ENCODE results near the gene TRAPPC5. TPM values are rescaled to one million over a fixed set of nuclear protein-coding genes. Genes with fewer than 3 reads are reported as not detected.
A peak's percentile ranks its signal among the peaks of the same experiment; 100 is the strongest.

The TRAPPC5 gene
- polyA plus RNA-seq (2012; rRNA removed) = 44.1 and 49.4 TPM in 2 replicates
- polyA plus RNA-seq (2012; cell fraction: cytosol; rRNA removed) = 21.7 and 37.7 TPM in 2 replicates
- 18.7 and 27.8 TPM in 2 replicates for polyA plus RNA-seq (2012; cell fraction: nucleus; rRNA removed)

GRCh38 chr19:7680606-7681339 is at the start of gene TRAPPC5:
Gene TRAPPC5 (plus strand): TSS chr19:7680833. CDS start chr19:7682254, 1,421 bp downstream.
- peak; percentile 98 for DNase-seq
- POLR2A ChIA-PET = interaction anchor here (0.6 to 1.2 kb wide), 4 partner anchors 45 to 155 kb away, joined by 3 to 8 read pairs (median 3); partner anchors contain the start of genes PET100 and XAB2

More at GRCh38 chr19:7680606-7681339, at the start of gene TRAPPC5:
- peaks cover 0 to 13% of the 10 kb centered on the region in 2 experiments; a peak in 1 of 4 replicates for H3K4me1 ChIP-seq (ENCODE audit: control insufficient read depth in 1 of 2, insufficient read depth in 2 of 2, low read depth in 1 of 2, low read length in 1 of 2)
- peak within 1 kb of the TSS in 1 of 2 experiments; percentile 72; a peak in 1 of 4 replicates for H3K27ac ChIP-seq (ENCODE audit: low read depth in 2 of 2, low read length in 1 of 2)
- 4% methylated on average over 12 of the region's 79 CpGs for WGBS (ENCODE audit: low lambda C conversion rate)
- H3K36me3 ChIP-seq (replicated peaks in 1 of 2; ENCODE audit: control insufficient read depth in 1 of 2, insufficient read depth in 2 of 2, low read length in 1 of 2) = peaks cover 5 to 6% of the 10 kb centered on the region in 2 experiments
- TF ChIP-seq TAF1 (IDR thresholded peaks at IDR 0.05; ENCODE audit: borderline replicate concordance, low read depth, low read length) = peak; percentile 10; the same call in 1 of the 2 replicates
- TF ChIP-seq NRF1 (IDR thresholded peaks at IDR 0.05; ENCODE audit: low read depth, low read length) = peak; percentile 93
- no peak for TF ChIP-seq ELF1 (IDR thresholded peaks at IDR 0.05)
- TF ChIP-seq MEF2A (IDR thresholded peaks at IDR 0.05; ENCODE audit: borderline replicate concordance, low read depth) = no peak
- no peak for TF ChIP-seq IRF3 (IDR thresholded peaks at IDR 0.05; ENCODE audit: low read depth, low read length)
- TF ChIP-seq RXRA (IDR thresholded peaks at IDR 0.05; ENCODE audit: borderline replicate concordance, low read depth) = no peak
- TF ChIP-seq RFX5 (IDR thresholded peaks at IDR 0.05; ENCODE audit: low read length) = no peak
- peak; percentile 87 for TF ChIP-seq CTCF (IDR thresholded peaks at IDR 0.05)
- TF ChIP-seq MAX (IDR thresholded peaks at IDR 0.05; ENCODE audit: low read depth) = no peak
- TF ChIP-seq CHD2 (IDR thresholded peaks at IDR 0.05; ENCODE audit: low read length, partially characterized antibody) = peak; percentile 17
- TF ChIP-seq TCF12 (IDR thresholded peaks at IDR 0.05) = no peak
- TF ChIP-seq RAD21 (IDR thresholded peaks at IDR 0.05; ENCODE audit: low read length) = peak; percentile 82
- TF ChIP-seq FOSL2 (IDR thresholded peaks at IDR 0.05; ENCODE audit: borderline replicate concordance, low read depth) = no peak
- TF ChIP-seq SMC3 (IDR thresholded peaks at IDR 0.05; ENCODE audit: low read depth, low read length) = peak; percentile 79
- TF ChIP-seq RCOR1 (IDR thresholded peaks at IDR 0.05; ENCODE audit: low read length) = peak; percentile 64; the same call in 1 of the 2 replicates
- TF ChIP-seq GATA2 (CRISPR knock-in tag; IDR thresholded peaks at IDR 0.05) = no peak
- TF ChIP-seq FOXJ3 (CRISPR knock-in tag; IDR thresholded peaks at IDR 0.05) = no peak
- no peak for TF ChIP-seq REST (IDR thresholded peaks at IDR 0.05; ENCODE audit: low read depth, low read length)
- TF ChIP-seq EZH2phosphoT487 (IDR thresholded peaks at IDR 0.05; ENCODE audit: borderline replicate concordance, low read depth) = no peak
- TF ChIP-seq POLR2AphosphoS5 (IDR thresholded peaks at IDR 0.05; ENCODE audit: low read depth, low read length) = peak; percentile 54
- no peak for TF ChIP-seq USF1 (IDR thresholded peaks at IDR 0.05; ENCODE audit: borderline replicate concordance, low read depth)
- TF ChIP-seq SIN3A (IDR thresholded peaks at IDR 0.05; ENCODE audit: borderline replicate concordance, low read depth, low read length) = no peak
- H3K79me2 ChIP-seq (ENCODE audit: insufficient read depth) = peaks cover 14% of the 10 kb centered on the region
- no peaks in the 10 kb centered on the region for H4K20me1 ChIP-seq (ENCODE audit: insufficient read depth)
- H3K9me3 ChIP-seq = no peaks in the 10 kb centered on the region
- H3K4me2 ChIP-seq = peak within 1 kb of the TSS; percentile 97
- peak within 1 kb of the TSS; percentile 93 for H3K9ac ChIP-seq
- no peaks in the 10 kb centered on the region for H3K9me2 ChIP-seq
- H3F3A ChIP-seq (replicated peaks; ENCODE audit: insufficient read depth) = no peaks in the 10 kb centered on the region
- H2AFZ ChIP-seq (ENCODE audit: low read depth) = peak within 1 kb of the TSS; percentile 97; the same call in 1 of the 2 replicates
- CTCF ChIA-PET = interaction anchor here (0.6 to 8.2 kb wide), 78 partner anchors 9 to 600 kb away, joined by 3 to 171 read pairs (median 5); partner anchors contain the start of genes CAMSAP3, CLEC4M, PCP2 and PET100
- peak within 1 kb of the TSS; percentile 87 to 92 for H3K4me3 ChIP-seq (ENCODE audit: low read depth in 2 of 2, low read length in 1 of 2)
- H3K27me3 ChIP-seq (ENCODE audit: insufficient read depth) = peaks cover 28% of the 10 kb centered on the region
